ENCODE results near the gene RFX5. TPM values are rescaled to one million over a fixed set of nuclear protein-coding genes. Genes with fewer than 3 reads are reported as not detected.

RFX5 gene
- total and polyA plus RNA-seq, 2 experiments from 2014 or later: 13.3 to 44.5 TPM

GRCh38 chr1:151356696-151357095 lies 9.6 kb upstream of the RFX5 start:
- H3K4me2 ChIP-seq: no peak overlapping the region
- Mint-ChIP-seq H3K27ac (no peak overlapping the region), H3K4me1 (no peaks in the 10 kb centered on the region), H3K9me3 (peaks cover 28% of the 10 kb centered on the region), H3K27me3 (ENCODE audit: insufficient read depth, low read depth, poor library complexity) (peaks cover 2% of the 10 kb centered on the region), H3K36me3 (ENCODE audit: low read depth) (peaks cover 17% of the 10 kb centered on the region), H3K4me3 (no peak overlapping the region)
- no peaks in the 10 kb centered on the region for H3F3A ChIP-seq (replicated peaks; ENCODE audit: low read depth)
- no peak overlapping the region for H3K27ac ChIP-seq (ENCODE audit: low read depth)
- H3K4me3 ChIP-seq: no peak overlapping the region
- TF ChIP-seq ZNF462 (CRISPR knock-in tag; IDR thresholded peaks at IDR 0.05) (no peak), REST (IDR thresholded peaks at IDR 0.05; ENCODE audit: unreplicated experiment) (no peak), ZNF114 (CRISPR knock-in tag; IDR thresholded peaks at IDR 0.05) (no peak), STAT1 (IDR thresholded peaks at IDR 0.05; ENCODE audit: unreplicated experiment) (no peak), EZH2phosphoT487 (IDR thresholded peaks at IDR 0.05; ENCODE audit: unreplicated experiment) (no peak), NANOG (IDR thresholded peaks at IDR 0.05; ENCODE audit: borderline replicate concordance) (no peak), CTCF (conservative IDR thresholded peaks at IDR 0.05; ENCODE audit: low read depth in 2 of 2) (no peak), ZNF331 (CRISPR knock-in tag; IDR thresholded peaks at IDR 0.05; ENCODE audit: low read depth) (no peak), POLR2AphosphoS5 (IDR thresholded peaks at IDR 0.05; ENCODE audit: low read depth) (no peak), EZH2 (IDR thresholded peaks at IDR 0.05; ENCODE audit: low read depth, unreplicated experiment) (no peak), ETS1 (IDR thresholded peaks at IDR 0.05) (no peak), JUNB (IDR thresholded peaks at IDR 0.05; ENCODE audit: unreplicated experiment) (no peak), CREB1 (CRISPR knock-in tag; IDR thresholded peaks at IDR 0.05; ENCODE audit: low read depth) (no peak)
- no peak for DNase-seq (ENCODE audit: low spot score)
- no peak for ATAC-seq
- H2AFZ ChIP-seq: no peak overlapping the region
- H3K36me3 ChIP-seq (ENCODE audit: insufficient read depth): 0 out of 2 replicates have a peak, but pooled peaks cover 2% of the 10 kb centered on the region
- no peaks in the 10 kb centered on the region for H4K20me1 ChIP-seq (replicated peaks; ENCODE audit: insufficient read depth)
- H3K27me3 ChIP-seq (ENCODE audit: insufficient read depth): no peaks in the 10 kb centered on the region
- H3K4me1 ChIP-seq (ENCODE audit: insufficient read depth): no peaks in the 10 kb centered on the region
- H3K9me2 ChIP-seq (ENCODE audit: insufficient read depth): no peaks in the 10 kb centered on the region
- H3K79me2 ChIP-seq (replicated peaks; ENCODE audit: insufficient read depth): no peaks in the 10 kb centered on the region
